ENCODE data around the gene CALD1.

Gene CALD1

DNA sequence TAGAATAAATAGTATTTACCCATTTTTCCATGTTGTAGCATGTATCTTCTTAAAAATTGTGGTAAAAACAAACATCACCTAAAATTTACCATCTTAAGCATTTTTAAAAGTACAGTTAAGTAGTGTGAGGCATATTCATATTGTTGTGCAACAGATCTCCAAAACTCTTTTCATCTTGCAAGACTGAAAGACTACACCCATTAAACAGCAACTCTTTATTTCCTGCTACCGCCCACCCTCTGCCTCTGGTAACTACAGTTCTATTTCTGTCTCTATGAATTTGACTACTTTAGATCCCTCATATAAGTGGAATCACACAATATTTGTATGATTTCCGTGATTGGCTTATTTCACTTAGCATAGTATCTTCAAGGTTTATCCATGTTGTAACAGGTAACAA is 166.8 kb downstream of the CALD1 start (continued):
- TF ChIP-seq, protein P1, sequence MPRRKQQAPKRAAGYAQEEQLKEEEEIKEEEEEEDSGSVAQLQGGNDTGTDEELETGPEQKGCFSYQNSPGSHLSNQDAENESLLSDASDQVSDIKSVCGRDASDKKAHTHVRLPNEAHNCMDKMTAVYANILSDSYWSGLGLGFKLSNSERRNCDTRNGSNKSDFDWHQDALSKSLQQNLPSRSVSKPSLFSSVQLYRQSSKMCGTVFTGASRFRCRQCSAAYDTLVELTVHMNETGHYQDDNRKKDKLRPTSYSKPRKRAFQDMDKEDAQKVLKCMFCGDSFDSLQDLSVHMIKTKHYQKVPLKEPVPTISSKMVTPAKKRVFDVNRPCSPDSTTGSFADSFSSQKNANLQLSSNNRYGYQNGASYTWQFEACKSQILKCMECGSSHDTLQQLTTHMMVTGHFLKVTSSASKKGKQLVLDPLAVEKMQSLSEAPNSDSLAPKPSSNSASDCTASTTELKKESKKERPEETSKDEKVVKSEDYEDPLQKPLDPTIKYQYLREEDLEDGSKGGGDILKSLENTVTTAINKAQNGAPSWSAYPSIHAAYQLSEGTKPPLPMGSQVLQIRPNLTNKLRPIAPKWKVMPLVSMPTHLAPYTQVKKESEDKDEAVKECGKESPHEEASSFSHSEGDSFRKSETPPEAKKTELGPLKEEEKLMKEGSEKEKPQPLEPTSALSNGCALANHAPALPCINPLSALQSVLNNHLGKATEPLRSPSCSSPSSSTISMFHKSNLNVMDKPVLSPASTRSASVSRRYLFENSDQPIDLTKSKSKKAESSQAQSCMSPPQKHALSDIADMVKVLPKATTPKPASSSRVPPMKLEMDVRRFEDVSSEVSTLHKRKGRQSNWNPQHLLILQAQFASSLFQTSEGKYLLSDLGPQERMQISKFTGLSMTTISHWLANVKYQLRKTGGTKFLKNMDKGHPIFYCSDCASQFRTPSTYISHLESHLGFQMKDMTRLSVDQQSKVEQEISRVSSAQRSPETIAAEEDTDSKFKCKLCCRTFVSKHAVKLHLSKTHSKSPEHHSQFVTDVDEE (CRISPR knock-in tag; IDR thresholded peaks at IDR 0.05), result no peak

DNA sequence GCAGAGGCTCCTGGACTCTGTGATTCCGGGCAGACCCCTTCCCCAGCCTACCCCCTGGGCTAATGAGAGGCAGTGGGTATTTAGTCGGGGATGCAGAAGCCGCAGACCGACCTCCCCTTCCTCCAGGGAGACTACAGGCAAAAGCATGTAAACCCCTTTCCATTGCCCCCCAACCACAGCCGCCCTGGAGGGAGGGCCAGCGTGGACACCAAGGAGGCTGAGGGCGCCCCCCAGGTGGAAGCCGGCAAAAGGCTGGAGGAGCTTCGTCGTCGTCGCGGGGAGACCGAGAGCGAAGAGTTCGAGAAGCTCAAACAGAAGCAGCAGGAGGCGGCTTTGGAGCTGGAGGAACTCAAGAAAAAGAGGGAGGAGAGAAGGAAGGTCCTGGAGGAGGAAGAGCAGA is 167.9 kb downstream of the CALD1 start:
- ATAC-seq, result no peak
- TF ChIP-seq GLIS3 (CRISPR knock-in tag; IDR thresholded peaks at IDR 0.05) (no peak), ZNF8 (CRISPR knock-in tag; IDR thresholded peaks at IDR 0.05) (no peak), SNAI2 (CRISPR knock-in tag; IDR thresholded peaks at IDR 0.05) (no peak), ZNF565 (CRISPR knock-in tag; conservative IDR thresholded peaks at IDR 0.05; ENCODE audit: low read depth) (no peak), CSDC2 (CRISPR knock-in tag; IDR thresholded peaks at IDR 0.05) (no peak), ARNTL (CRISPR knock-in tag; IDR thresholded peaks at IDR 0.05; ENCODE audit: borderline replicate concordance, low read depth) (no peak), TOX (CRISPR knock-in tag; IDR thresholded peaks at IDR 0.05; ENCODE audit: borderline replicate concordance) (no peak), ZFP3 (CRISPR knock-in tag; IDR thresholded peaks at IDR 0.05) (no peak), OSR1 (CRISPR knock-in tag; IDR thresholded peaks at IDR 0.05) (no peak), ZNF70 (CRISPR knock-in tag; IDR thresholded peaks at IDR 0.05) (no peak), RARB (CRISPR knock-in tag; IDR thresholded peaks at IDR 0.05) (no peak)

DNA sequence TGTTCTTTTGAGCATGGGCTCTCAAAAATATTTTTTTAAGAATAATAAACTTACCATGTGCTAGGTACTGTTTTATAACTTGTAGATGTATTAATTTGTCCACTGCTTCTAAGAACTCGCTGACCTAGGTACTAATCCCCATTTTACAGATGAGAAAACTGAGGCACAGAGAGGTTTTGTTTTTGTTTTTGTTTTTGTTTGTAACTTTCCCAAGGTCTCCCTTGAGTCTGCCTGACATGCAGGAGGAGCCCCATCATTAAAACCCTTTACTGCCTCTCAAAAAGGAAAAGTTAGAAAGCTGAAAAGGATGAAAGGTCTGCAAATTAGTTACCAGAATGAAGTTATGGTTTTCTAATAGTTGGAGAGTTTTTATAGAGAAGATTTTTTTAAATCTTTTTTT is 168.4 kb downstream of the CALD1 start:
- no peak for ATAC-seq
- TF ChIP-seq, protein P2, sequence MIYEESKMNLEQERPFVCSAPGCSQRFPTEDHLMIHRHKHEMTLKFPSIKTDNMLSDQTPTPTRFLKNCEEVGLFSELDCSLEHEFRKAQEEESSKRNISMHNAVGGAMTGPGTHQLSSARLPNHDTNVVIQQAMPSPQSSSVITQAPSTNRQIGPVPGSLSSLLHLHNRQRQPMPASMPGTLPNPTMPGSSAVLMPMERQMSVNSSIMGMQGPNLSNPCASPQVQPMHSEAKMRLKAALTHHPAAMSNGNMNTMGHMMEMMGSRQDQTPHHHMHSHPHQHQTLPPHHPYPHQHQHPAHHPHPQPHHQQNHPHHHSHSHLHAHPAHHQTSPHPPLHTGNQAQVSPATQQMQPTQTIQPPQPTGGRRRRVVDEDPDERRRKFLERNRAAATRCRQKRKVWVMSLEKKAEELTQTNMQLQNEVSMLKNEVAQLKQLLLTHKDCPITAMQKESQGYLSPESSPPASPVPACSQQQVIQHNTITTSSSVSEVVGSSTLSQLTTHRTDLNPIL (CRISPR knock-in tag; IDR thresholded peaks at IDR 0.05; ENCODE audit: low read depth), result no peak
- TF ChIP-seq ZNF565 (CRISPR knock-in tag; conservative IDR thresholded peaks at IDR 0.05; ENCODE audit: low read depth) (no peak), OSR1 (CRISPR knock-in tag; IDR thresholded peaks at IDR 0.05) (no peak)

DNA sequence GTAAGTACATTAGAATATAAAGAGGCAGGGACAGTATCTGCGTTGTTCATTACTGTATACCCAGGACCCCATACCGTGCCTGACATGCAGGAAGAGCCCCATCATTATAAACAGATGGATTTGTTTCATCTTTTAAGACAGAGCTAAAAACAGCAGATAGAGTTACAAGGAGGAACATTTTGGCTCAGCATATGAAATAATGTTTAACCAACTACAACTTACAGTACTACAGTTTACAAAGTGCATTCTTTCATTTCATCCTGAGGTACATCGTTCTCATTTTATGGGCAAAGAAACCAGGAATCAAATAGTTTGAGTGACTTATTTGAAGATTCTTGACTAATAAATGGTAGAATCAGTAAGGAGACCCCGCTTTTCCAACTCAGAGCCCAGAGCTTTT is 168.8 kb downstream of the CALD1 start:
- ATAC-seq, result no peak
- TF ChIP-seq ZC3H10 (CRISPR knock-in tag; IDR thresholded peaks at IDR 0.05), result no peak

DNA sequence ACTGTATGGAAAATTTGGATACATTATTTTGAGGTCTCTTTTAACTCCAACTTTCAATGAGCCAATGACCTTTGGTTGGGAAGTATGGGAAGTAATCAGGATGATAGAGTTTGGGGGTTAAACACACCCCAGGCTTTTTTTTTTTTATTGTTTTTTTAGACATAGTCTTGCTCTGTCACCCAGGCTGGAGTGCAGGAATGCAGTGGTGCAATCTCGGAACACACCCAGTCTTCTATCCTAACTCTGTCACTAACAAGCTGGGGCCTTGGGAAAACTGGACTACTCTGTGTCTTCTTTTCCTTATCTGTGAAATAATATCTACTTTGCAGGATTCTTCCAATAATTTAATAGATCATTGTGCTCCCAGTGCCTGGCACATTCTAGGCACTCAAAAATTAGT is 169.3 kb downstream of the CALD1 start:
- TF ChIP-seq, protein P2 (CRISPR knock-in tag; IDR thresholded peaks at IDR 0.05; ENCODE audit: low read depth), result no peak
- TF ChIP-seq PPARA (CRISPR knock-in tag; IDR thresholded peaks at IDR 0.05; ENCODE audit: borderline replicate concordance) (no peak), ZNF565 (CRISPR knock-in tag; conservative IDR thresholded peaks at IDR 0.05; ENCODE audit: low read depth) (no peak), GLIS3 (CRISPR knock-in tag; IDR thresholded peaks at IDR 0.05) (no peak), OSR1 (CRISPR knock-in tag; IDR thresholded peaks at IDR 0.05) (no peak), ZFP30 (CRISPR knock-in tag; IDR thresholded peaks at IDR 0.05) (no peak), ZNF8 (CRISPR knock-in tag; IDR thresholded peaks at IDR 0.05) (no peak), SNAI2 (CRISPR knock-in tag; IDR thresholded peaks at IDR 0.05) (no peak), ISL1 (CRISPR knock-in tag; IDR thresholded peaks at IDR 0.05) (no peak), TCF4 (CRISPR knock-in tag; IDR thresholded peaks at IDR 0.05; ENCODE audit: borderline replicate concordance) (no peak), TOX (CRISPR knock-in tag; IDR thresholded peaks at IDR 0.05; ENCODE audit: borderline replicate concordance) (no peak)
- TF ChIP-seq, protein P3, sequence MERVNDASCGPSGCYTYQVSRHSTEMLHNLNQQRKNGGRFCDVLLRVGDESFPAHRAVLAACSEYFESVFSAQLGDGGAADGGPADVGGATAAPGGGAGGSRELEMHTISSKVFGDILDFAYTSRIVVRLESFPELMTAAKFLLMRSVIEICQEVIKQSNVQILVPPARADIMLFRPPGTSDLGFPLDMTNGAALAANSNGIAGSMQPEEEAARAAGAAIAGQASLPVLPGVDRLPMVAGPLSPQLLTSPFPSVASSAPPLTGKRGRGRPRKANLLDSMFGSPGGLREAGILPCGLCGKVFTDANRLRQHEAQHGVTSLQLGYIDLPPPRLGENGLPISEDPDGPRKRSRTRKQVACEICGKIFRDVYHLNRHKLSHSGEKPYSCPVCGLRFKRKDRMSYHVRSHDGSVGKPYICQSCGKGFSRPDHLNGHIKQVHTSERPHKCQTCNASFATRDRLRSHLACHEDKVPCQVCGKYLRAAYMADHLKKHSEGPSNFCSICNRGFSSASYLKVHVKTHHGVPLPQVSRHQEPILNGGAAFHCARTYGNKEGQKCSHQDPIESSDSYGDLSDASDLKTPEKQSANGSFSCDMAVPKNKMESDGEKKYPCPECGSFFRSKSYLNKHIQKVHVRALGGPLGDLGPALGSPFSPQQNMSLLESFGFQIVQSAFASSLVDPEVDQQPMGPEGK (CRISPR knock-in tag; IDR thresholded peaks at IDR 0.05; ENCODE audit: borderline replicate concordance), result no peak
- ATAC-seq, result no peak

Measured in SK-N-SH treated with all-trans-retinoic acid at 6 μM for 48 hours (cell line).